Muscle of arm (tissue), 12 donors: ENCODE data around the gene ETNK1. TPM values are rescaled to one million over a fixed set of nuclear protein-coding genes. Genes with fewer than 3 reads are reported as not detected.
"Not testable (repeated sequence)": the region's sequence is repeated elsewhere in the genome, so short reads cannot be mapped to it uniquely, and the experiment has no call there.

Experiments
- DNase-seq: peaks from one replicate; pipeline ENCODE4 v3.0.0-alpha.2; 2013
- polyA plus RNA-seq, 12 donors: library from polyadenylated mRNA; unstranded; fragments of 120-200 nt; gene quantifications; one replicate each; pipeline ENCODE4 v1.2.1, GENCODE V29; 2013; ENCODE audit not compliant: insufficient read length in 12 of 12

Gene ETNK1
- polyA plus RNA-seq, 12 donors = 18.5 to 116 (median 27.1) TPM

DNA sequence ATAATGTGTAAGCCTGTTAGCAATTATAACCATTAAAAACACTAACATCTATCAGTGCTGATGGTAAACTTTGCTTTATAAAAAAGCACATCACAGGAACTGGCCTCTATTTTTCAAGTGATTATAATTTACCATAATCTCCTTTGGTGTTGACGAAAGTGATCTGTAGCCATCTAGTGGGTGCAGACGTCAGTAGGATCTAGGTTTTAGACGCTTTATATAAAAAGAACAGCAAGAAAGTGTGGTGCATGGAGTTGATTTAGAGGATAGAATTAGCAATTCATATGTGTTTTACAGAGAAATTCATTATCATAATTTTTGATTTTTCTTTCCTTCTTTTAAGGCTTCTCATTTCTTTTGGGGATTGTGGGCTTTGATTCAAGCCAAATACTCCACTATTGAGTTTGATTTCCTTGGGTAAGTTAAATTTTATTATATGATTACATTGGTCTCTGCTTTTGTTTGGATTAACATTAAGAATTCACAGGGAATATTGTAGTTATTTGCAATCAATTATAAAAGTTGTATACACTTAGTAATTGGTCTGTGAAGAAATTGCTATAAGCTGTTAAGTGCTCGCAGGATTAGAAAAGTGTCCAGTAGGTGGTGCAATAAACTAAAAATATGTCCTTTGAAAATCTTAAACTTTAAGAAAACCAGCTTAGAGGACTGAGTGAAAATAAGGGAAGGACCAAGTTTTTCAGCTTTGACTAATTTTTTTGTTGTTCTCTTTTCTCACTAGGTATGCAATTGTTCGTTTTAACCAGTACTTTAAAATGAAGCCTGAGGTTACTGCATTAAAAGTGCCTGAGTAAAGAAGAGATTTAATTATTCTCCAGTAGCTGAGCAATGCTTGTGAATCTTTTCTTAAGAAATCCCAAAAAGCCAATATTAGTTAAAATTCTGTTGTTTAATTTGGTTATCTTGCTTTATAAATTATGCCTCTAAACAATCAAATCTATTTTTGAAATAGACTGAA lies 59.5 kb downstream of the ETNK1 start:
- peak; percentile 22 for DNase-seq

DNA sequence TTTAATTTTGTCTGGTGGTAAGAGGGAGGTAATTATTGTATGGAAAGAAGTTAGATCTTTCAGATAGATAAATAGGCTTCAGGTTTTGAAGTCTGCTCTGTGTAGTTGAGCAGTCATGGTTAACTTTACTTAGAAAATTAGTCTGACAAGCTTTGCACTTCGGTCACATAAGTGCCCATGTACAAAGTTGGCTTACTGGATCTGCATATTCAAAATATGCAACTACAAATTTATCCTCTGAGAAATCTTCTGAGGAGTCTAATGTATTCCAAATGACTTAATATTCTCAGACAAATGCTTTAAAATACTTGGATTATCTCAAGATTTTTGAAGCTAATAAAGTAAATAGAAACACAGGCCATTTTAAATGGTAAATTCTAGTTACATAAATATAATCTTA lies 61.2 kb downstream of the ETNK1 start:
- no peak for DNase-seq

DNA sequence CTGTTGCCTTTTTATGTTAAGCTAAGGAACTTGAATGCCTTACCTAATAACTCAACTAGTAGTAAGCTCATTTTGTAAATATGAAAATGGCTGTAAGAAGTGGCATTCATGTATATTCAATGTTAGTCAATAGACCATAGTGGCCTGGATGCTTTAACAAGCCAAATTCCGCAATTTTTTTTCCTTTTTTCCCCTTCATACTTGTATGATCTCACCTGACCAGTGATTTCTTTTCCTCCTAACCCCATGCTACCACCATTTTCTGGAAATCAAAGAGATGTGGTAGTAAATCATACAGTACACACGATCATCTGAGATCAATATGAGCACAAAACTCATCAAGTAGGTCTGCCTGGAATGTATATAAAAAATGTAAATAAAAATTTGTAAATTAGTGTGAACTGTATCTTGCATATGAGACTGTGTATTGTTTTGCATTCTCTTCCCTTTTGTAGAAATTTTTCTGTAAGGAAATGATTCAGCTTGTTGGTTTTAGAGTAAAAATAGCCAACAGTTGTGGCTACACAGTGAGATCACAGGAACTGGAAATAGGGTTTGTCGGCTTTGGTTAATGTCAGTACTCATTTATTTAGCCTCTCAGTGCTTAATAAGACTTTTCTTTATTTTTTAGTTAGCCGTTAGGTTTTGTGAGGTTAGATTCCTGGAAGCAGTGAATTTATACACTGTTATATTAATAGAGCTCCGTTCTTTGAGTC lies 62.5 kb downstream of the ETNK1 start:
- peak; percentile 13 for DNase-seq

DNA sequence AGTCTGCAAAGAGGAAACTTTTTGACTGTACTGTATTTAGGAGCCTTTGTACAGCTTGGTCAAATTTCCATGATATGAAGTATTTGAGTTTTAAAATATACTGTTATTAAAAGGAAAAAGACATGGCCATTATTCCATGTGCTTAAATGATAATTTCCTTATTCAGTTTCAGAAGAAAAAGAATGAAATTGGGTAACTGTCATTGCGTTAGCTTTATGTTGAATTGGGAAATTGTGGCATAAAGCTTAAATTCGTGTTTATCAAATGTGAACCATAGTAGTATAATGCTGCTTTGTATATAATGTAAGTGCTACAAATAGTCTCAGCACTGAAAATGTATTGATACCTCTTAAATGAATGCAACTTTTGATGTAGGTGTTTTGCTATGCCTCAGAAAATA lies 64.9 kb downstream of the ETNK1 start:
- no peak for DNase-seq

DNA sequence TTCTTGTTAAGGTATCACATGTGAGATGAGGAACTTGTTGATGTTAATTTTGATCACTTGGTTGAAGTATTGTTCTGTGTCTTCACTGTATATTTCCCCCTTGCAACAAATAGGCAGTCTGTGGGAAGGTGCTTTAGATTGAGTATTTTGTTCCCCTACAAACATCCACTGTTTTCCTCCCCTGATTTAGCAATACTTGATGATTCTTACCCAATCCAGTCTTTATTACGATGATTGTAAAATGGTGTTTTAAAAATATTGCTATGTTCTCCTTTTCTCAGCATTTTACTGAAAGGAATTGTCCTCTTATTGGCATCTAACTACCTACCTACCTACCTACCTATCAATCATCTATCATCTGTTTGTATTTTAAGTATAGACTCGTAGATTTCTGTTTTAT lies 66.3 kb downstream of the ETNK1 start:
- no peak for DNase-seq

DNA sequence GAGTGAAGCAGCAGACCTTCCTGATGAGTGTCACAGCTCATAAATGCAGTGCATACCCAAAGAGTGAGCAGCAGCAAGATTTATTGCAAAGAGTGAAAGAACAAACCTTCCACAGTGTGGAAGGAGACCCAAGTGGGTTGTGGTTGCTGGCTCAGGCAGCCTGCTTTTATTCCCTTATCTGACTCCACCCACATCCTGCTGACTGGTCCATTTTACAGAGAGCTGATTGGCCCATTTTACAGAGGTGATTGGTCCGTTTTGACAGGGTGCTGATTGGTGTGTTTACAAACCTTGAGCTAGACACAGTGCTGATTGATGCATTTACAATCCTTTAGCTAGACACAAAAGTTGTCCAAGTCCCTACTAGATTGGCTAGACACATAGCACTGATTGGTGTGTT lies 67.5 kb downstream of the ETNK1 start:
- not testable (repeated sequence) for DNase-seq

DNA sequence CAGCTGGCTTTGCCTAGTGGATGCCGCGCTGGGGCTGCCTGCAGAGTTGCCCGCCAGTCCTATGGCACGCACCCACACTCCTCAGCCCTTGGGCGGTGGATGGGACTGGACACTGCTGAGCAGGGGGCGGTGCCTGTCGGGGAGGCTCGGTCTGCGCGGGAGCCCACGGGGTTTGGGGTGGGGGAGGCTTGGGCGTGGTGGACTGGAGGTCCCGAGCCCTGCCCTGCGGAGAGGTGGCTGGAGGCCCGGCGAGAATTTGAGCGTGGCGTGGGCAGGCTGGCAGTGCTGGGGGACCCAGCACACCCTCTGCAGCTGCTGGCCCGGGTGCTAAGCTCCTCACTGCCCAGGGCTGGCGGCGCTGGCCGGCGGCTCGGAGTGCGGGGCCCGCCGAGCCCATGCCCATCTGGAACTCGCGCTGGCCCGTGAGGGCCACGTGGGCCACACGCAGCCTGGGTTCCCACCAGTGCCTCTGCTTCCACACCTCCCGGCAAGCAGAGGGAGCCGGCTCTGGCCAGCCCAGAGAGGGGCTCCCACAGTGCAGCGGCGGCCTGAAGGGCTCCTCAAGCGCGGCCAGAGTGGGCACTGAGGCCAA lies 68.1 kb downstream of the ETNK1 start:
- no peak for DNase-seq

DNA sequence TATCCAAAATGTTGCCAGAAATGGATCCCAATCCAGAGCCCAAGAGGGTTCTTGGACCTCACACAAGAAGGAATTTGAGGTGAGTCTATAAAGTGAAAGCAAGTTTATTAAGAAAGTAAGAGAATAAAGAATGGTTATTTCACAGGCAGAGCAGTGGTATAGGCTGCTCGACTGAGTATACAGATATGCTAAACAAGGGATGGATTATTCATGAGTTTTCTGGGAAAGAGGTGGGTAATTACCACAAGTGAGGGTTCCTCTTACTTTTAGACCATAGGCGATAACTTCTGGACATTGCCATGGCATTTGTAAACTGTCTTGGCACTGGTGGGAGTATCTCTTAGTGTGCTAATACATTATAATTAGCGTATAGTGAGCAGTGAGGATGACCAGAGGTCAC lies 73.6 kb downstream of the ETNK1 start:
- DNase-seq = no peak

DNA sequence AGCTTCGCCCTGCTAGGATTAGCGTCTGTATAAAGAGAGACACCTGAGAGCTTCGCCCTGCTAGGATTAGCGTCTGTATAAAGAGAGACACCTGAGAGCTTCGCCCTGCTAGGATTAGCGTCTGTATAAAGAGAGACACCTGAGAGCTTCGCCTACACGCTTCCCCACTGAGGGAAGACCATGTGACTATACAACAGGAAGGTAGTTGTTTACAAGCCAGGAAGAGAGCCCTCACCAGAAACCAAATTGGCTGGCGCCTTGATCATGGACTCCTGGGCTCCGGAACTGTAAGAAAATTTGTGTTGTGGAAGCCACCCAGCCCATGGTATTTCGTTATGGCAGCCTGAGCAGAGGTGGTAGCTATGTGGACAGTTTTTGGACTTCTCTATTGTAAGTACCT lies 74.7 kb downstream of the ETNK1 start:
- DNase-seq = not testable (repeated sequence)

DNA sequence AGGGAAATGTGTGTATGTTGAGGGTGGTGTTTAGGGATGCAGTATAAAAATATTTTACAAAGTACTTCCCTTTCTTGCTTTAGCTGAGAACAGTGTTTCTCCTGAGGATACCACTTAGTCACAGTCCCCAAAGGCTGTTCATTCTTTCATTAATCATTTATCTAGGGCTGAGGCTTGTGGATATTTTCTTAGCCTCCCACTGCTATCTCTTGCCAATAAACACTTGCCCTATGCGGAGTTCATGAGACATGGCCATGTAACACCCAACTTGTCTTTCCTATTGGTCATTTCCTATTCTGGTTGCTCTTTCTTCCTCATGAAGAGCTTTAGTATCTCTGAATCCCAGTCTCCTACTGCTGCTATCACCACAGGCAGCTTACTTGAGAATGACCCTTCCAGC lies 75.1 kb downstream of the ETNK1 start:
- no peak for DNase-seq

DNA sequence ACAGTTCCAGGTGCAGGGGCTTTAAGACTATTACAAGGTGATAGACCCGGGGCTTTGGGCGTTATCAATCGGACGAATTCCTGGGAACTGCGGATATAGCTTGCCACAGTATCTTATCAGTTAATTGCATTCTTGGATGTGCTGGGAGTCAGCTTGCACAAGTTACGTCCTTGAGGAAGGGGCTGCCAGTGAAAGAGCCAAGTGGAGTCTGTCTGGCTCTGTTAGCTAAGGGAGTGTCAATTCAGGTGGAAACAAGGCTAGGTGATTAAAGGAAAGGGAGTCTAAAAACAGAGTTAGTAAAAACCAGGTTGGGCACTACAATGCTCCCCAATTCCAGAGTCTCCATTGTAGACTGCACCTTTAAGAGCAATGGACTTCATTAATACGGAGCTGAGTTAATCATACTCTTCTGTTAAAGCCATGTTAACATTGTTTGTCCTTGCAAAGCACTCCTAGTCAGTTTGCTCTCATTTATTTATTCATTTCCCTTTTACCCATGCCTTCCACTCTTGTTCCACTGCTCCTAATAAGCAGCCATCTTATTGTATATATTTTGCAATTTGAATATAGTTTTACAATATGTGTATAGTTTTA lies 76.3 kb downstream of the ETNK1 start:
- DNase-seq = not testable (repeated sequence)

DNA sequence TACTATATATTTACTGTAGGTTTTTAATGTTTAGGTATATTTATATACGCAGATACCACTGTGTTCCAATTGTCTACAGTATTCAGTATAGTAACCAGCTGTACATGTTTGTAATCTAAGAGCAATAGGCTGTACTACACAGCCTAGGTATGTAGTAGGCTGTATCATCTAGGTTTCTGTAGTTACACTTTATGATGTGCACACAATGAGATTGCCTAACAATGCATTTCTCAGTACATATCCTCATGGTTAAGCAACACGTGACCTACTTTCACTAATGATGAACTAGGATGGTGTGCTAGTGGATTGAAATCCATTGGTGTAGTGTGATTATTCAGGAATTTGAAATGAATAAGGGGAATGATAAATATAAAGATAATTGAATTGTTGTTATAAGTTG lies 77.7 kb downstream of the ETNK1 start:
- no peak for DNase-seq

DNA sequence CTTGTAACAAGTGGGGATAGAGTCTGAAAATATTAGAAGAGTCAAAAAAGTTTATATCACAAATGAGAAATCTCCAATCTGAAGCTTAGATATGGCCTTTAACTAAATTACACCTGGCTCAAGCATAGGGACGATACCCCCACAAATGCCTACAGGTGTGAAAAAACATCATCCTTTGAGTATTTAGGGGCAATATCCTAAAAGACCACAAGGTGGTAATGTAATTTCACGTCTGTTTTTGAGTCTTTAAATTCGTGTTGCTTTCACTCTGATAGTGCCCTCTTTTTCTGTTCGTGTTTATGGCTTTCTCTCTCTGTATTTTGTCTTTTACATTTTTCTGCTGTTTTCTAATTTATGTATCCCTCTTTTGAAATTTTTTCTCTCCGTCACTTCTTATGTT lies 84.3 kb downstream of the ETNK1 start:
- DNase-seq = no peak

DNA sequence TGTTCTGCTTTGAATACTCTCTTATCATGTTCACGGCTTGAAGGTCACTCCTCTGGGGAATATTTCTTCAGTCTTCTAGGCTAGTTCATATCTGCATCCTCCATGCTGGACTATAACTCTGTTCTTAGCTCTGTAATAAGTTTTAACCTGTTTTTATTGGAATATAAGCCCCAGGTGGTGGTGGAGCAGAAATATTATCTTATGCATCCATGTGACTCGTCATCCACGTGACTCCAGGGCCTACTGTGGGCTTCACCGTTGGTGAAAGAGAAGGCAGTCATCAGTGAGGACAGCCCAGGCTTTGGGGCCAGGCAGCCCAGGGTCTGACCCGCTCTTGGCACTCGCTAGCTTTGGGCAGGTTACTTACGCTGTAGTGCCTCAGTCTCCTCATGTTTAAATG lies 87.1 kb downstream of the ETNK1 start:
- DNase-seq = no peak

DNA sequence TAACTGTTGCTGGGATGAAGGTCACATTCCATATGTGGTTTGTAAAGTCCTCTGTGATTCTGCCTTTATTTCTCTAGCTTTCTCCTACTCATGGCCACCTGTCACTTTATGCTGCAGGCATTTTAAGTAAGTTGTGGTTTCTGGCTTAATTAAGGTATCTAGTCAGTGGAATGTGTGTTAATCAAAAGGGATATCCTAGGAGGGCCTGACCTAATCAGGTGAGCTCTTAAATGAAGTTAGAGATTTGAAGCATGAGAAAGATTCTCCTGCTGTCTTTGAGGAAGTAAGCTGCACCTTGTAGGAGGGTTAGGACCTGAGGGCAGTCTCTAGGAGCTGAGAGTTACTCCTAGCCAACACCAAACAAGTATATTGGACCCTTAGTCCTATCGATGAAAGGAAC lies 90.3 kb downstream of the ETNK1 start:
- DNase-seq = no peak

DNA sequence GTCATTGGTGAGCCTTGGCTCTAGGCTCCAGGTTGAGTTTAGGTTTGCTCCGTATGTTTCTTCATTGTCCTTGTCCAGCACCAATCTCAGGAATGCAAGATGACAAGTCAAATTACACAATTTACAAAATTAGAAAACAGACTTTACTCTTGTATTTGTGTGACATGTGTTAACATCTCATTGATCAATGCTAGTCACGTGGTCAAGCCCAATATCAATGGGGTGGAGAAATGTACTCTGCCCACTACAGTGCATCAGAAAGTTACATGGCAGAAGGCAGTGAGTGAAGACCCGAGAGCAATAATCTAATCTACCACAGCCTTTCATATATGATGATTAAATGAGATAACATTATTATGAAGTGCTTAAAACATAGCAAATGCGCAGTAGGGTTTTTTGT lies 94.8 kb downstream of the ETNK1 start:
- no peak for DNase-seq

DNA sequence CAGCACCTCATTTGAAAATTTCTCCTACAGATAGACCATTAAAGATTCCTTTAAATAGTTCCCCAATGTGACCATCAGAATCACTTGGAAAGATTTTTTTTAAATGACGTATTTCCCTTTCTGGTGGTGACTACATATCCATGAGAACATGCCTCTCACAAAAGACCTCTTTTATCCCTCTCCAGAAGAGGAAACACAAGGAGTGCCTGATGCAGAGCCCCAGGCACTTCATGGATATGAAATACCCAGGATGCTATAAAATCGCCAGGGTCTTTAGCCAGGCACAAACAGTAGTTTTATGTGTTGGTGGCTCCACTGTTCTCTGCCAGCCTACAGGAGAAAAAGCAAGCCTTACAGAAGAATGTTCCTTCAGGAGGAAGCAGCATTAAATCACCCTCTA lies 97.1 kb downstream of the ETNK1 start:
- no peak for DNase-seq

DNA sequence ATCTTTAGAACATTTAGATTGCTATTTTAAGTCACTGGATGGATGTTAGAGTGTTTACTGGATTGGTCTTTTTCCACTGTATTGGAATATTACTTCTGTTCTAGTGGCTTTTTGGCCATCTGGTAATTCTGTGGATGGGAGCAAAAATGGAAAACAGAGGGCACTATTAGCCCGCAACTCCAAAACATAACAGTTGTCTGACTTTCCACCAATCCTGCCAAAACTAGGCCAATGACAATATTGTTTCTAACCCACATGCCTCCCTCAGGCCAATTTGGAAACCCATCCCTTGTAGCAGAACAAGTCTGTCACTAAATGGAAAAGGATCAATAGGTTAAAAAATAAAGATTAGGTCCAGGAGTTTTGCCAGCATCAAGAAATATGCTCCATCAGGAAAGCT lies 97.8 kb downstream of the ETNK1 start:
- no peak for DNase-seq

DNA sequence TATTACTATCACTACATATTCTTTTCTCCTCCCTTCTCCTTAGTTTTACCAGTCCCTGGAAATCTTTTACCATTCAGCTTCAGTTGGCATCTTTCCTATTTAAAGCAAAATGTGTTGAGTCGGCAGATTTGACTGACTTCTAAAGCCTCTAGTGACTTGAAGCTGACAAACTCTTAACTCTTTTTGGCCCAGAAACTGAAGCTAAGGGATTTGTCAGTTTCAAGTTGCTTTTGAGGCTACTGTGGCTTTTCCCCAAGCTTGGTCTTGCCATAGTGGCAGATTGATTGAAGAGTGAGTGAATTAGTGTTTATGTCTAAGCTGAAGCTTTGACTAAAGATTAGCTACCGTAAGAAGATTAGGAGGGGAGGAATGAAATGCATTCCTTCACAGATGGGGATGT lies 104.0 kb downstream of the ETNK1 start:
- no peak for DNase-seq

DNA sequence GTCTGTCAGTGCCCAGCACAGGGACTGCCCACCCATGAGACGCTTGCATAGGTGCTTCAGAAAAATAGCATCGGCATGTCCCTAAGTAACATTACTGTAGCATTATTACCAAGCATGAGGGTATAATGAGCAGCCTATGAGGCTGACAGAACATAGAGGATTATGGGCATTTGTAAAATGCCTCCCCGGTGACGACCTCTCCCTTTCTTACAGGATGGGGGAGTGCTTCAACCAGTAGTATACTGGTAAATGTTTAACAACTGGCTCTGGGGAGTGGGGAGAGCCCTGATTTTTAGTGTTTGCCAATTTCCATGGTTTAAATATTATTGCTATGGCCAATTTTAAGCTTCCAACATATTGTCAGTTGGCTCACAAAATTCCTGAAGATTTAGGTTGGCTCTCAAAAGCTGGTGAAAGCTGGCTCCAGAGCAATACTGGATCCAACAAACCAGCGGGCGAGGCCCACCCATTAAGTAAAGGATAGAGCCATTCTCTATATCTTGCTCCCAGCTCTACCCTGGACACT lies 104.5 kb downstream of the ETNK1 start:
- no peak for DNase-seq

DNA sequence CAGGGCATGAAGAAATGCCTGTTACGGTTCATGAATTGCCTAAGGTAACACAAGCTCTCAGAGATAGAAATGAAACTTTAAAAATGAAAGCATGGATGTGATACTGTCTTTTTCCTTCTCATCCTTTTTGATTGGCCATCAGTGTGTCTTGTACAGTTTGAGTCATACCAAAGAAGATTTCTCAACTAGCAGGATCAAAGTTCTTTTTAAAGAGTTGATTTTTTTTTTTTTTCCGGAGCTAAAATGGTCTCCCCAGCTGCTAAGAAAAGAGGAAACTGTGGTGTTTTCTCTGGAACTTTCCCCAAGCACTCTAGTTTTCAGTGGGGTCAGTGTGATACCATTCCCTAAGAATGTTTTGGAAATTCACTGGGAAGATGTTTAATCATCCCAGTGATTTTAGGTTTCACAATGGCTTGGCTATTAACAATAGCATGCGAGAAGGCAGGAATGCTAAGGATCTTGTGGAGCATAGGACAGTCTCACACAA lies 105.0 kb downstream of the ETNK1 start:
- DNase-seq = no peak

DNA sequence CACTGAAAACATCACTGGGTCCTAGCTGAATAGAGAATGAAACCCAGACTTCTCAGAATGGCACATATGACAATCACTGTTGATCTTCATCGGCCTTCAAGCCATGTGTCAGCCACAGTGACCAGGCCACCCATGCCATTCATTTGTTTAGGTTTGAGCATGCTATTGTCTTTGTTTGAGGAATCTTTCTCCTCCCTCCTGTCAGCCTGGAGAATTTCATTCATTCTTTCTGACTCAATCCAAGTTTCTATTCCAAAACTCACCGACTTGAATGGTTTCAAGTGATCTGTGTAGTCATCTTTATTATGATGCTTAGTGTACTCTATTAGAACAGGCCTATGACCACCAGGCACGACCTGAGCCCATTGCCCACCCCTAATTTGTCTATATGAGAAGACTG lies 106.3 kb downstream of the ETNK1 start:
- no peak for DNase-seq
